H1 (cell line): ENCODE results near the gene CACNA2D3. TPM values are rescaled to one million over a fixed set of nuclear protein-coding genes. Genes with fewer than 3 reads are reported as not detected.

Experiments
- CTCF ChIA-PET: fragments of 300-600 bp; sonication (Branson Sonifier 250); formaldehyde crosslinking; loops from one replicate; lab custom pipeline; 2021; ENCODE audit not compliant: partially characterized antibody; lab: Charles Lee
- POLR2A ChIA-PET: fragments of 300-600 bp; sonication (Branson Sonifier 250); formaldehyde crosslinking; loops from one replicate; lab custom pipeline; 2021; ENCODE audit warnings: inconsistent platforms; ENCODE audit not compliant: partially characterized antibody; lab: Charles Lee
- DNase-seq, 2 experiments: peaks; one replicate each; pipeline versions ENCODE4 v3.0.0 to v3.0.0-alpha.2; 2010 to 2022; ENCODE audit warnings: low spot score in 2 of 2, low read depth in 1 of 2, mixed read lengths in 1 of 2
- FAIRE-seq: peaks from 2 replicates; lab custom pipeline; 2011; peaks lifted over from hg19 to GRCh38; lab: Jason Lieb, UNC
- H2AFZ ChIP-seq: 2 replicates; pipeline ENCODE4 v1.8.1; 2012; ENCODE audit warnings: low read length, inconsistent platforms
- H2AK5ac ChIP-seq: 2 replicates; pipeline ENCODE4 v1.6.1; 2013; ENCODE audit warnings: low read depth, low read length
- H2BK120ac ChIP-seq: replicated peaks from 2 replicates; pipeline ENCODE3; 2013; ENCODE audit warnings: low read depth, low read length, inconsistent platforms
- H2BK12ac ChIP-seq: 2 replicates; pipeline ENCODE4 v1.6.1; 2013; ENCODE audit warnings: low read depth, low read length
- H2BK15ac ChIP-seq: 2 replicates; pipeline ENCODE4 v1.6.1; 2013; ENCODE audit warnings: low read length
- H2BK20ac ChIP-seq: 2 replicates; pipeline ENCODE4 v1.6.1; 2013; ENCODE audit warnings: low read length
- H2BK5ac ChIP-seq: 2 replicates; pipeline ENCODE4 v1.6.1; 2013; ENCODE audit warnings: low read depth, low read length
- H3K14ac ChIP-seq: 2 replicates; pipeline ENCODE4 v1.6.1; 2013; ENCODE audit warnings: inconsistent platforms; ENCODE audit not compliant: insufficient read length
- H3K18ac ChIP-seq: 2 replicates; pipeline ENCODE4 v1.6.1; 2013; ENCODE audit warnings: low read length; ENCODE audit errors: extremely low read depth
- H3K23ac ChIP-seq: 2 replicates; pipeline ENCODE4 v1.6.1; 2013; ENCODE audit warnings: inconsistent platforms; ENCODE audit not compliant: insufficient read length
- H3K23me2 ChIP-seq: 2 replicates; pipeline ENCODE4 v1.6.1; 2013; ENCODE audit warnings: low read depth, low read length
- H3K27ac ChIP-seq: 2 replicates; pipeline ENCODE4 v1.6.1; 2011; ENCODE audit warnings: low read depth, low read length, inconsistent platforms
- H3K27me3 ChIP-seq, 4 experiments: replicated peaks in 1 of 4; 1 replicate in 1 of 4; 2 replicates in 3 of 4; pipeline versions ENCODE4 v1.6.1 to v1.8.1; 2011 to 2013; ENCODE audit warnings: low read length in 3 of 4, mild to moderate bottlenecking in 3 of 4, inconsistent platforms in 2 of 4, mixed read lengths in 2 of 4, moderate library complexity in 1 of 4; ENCODE audit not compliant: control insufficient read depth in 3 of 4, insufficient read depth in 3 of 4; ENCODE audit errors: extremely low read depth in 1 of 4
- H3K36me3 ChIP-seq, 4 experiments: 2 replicates each; pipeline versions ENCODE4 v1.6.1 to v1.8.1; 2011 to 2013; ENCODE audit warnings: mild to moderate bottlenecking in 4 of 4, low read length in 3 of 4, moderate library complexity in 2 of 4, control low read depth in 1 of 4, inconsistent platforms in 1 of 4; ENCODE audit not compliant: insufficient read depth in 4 of 4, control insufficient read depth in 2 of 4
- H3K4ac ChIP-seq: replicated peaks from 2 replicates; pipeline ENCODE3; 2013; ENCODE audit warnings: low read length, low read depth, mixed read lengths, inconsistent platforms; ENCODE audit not compliant: insufficient read length
- H3K4me1 ChIP-seq, 4 experiments: replicated peaks in 1 of 4; 1 replicate in 1 of 4; 2 replicates in 3 of 4; pipeline versions ENCODE4 v1.6.1 to v1.8.1; 2011 to 2013; ENCODE audit warnings: low read length in 3 of 4, inconsistent platforms in 2 of 4, mixed read lengths in 1 of 4; ENCODE audit not compliant: insufficient read depth in 4 of 4, control insufficient read depth in 3 of 4
- H3K4me2 ChIP-seq, 2 experiments: 2 replicates each; pipeline versions ENCODE4 v1.6.1 to v1.8.1; 2011 to 2013; ENCODE audit warnings: low read depth in 2 of 2, low read length in 2 of 2, control low read depth in 1 of 2, inconsistent platforms in 1 of 2, mild to moderate bottlenecking in 1 of 2; ENCODE audit not compliant: insufficient read depth in 1 of 2
- H3K4me3 ChIP-seq, 4 experiments: fragments of 200-600, 300-600 bp in 1 of 4; sonication (generic), shearing (Covaris generic), sonication (Bioruptor Twin) in 1 of 4; 2 replicates each; pipeline versions ENCODE4 v1.5.1 to v1.8.1; 2011 to 2016; ENCODE audit warnings: low read length in 4 of 4, low read depth in 3 of 4, control low read depth in 2 of 4, inconsistent platforms in 2 of 4, mild to moderate bottlenecking in 2 of 4, mixed read lengths in 1 of 4, moderate library complexity in 1 of 4; ENCODE audit not compliant: insufficient read depth in 2 of 4; ENCODE audit errors: extremely low read depth in 1 of 4
- H3K56ac ChIP-seq: replicated peaks from 2 replicates; pipeline ENCODE3; 2013; ENCODE audit warnings: low read depth, mild to moderate bottlenecking, mixed read lengths, low read length, inconsistent platforms; ENCODE audit not compliant: insufficient read length
- H3K79me1 ChIP-seq: 2 replicates; pipeline ENCODE4 v1.6.1; 2013; ENCODE audit warnings: low read depth, low read length, control low read depth
- H3K79me2 ChIP-seq, 2 experiments: 2 replicates each; pipeline versions ENCODE4 v1.6.1 to v1.8.1; 2012 to 2013; ENCODE audit warnings: low read length in 2 of 2, mild to moderate bottlenecking in 2 of 2, inconsistent platforms in 1 of 2; ENCODE audit not compliant: insufficient read depth in 2 of 2, control insufficient read depth in 1 of 2
- H3K9ac ChIP-seq, 4 experiments: replicated peaks in 1 of 4; 1 replicate in 1 of 4; 2 replicates in 3 of 4; pipeline versions ENCODE4 v1.6.1 to v1.8.1; 2011 to 2013; ENCODE audit warnings: low read depth in 3 of 4, low read length in 3 of 4, control low read depth in 2 of 4, mild to moderate bottlenecking in 2 of 4, moderate library complexity in 2 of 4, inconsistent platforms in 1 of 4; ENCODE audit errors: extremely low read depth in 1 of 4
- H3K9me3 ChIP-seq, 2 experiments: 2 replicates each; pipeline versions ENCODE4 v1.6.1 to v1.8.1; 2012 to 2013; ENCODE audit warnings: mild to moderate bottlenecking in 2 of 2, moderate library complexity in 2 of 2, control low read depth in 1 of 2, inconsistent platforms in 1 of 2, low read depth in 1 of 2, low read length in 1 of 2, mixed read lengths in 1 of 2; ENCODE audit not compliant: insufficient read depth in 2 of 2
- H4K20me1 ChIP-seq, 2 experiments: replicated peaks in 1 of 2; 2 replicates each; pipeline versions ENCODE3 to v1.8.1; 2011 to 2013; ENCODE audit warnings: inconsistent platforms in 2 of 2, low read length in 2 of 2, mild to moderate bottlenecking in 1 of 2; ENCODE audit not compliant: insufficient read depth in 2 of 2, control insufficient read depth in 1 of 2
- H4K5ac ChIP-seq: 2 replicates; pipeline ENCODE4 v1.6.1; 2013; ENCODE audit warnings: low read length, low read depth, mixed read lengths, inconsistent platforms; ENCODE audit not compliant: insufficient read length
- H4K8ac ChIP-seq: 2 replicates; pipeline ENCODE4 v1.8.0; 2013; ENCODE audit warnings: mild to moderate bottlenecking, moderate library complexity, low read length, inconsistent platforms; ENCODE audit not compliant: insufficient read depth; ENCODE audit errors: extremely low read depth
- H4K91ac ChIP-seq: replicated peaks from 2 replicates; pipeline ENCODE3; 2013; ENCODE audit warnings: low read length, mixed read lengths, inconsistent platforms; ENCODE audit not compliant: insufficient read length
- ASH2L ChIP-seq: fragments of 200-600, 300-600 bp; sonication (generic); IDR thresholded peaks from one replicate; pipeline ENCODE4 v1.7.1; 2017; ENCODE audit warnings: low read length
- BRCA1 ChIP-seq: IDR thresholded peaks from 2 replicates; pipeline ENCODE4 v1.6.1; 2012; ENCODE audit warnings: low read depth, low read length, improper control_type of control experiment
- CBX8 ChIP-seq: fragments of 300-800, 300-1000 bp; sonication (generic); IDR thresholded peaks from 2 replicates; pipeline ENCODE4 v1.7.1; 2016; ENCODE audit warnings: low read depth, low read length, borderline replicate concordance
- CHD2 ChIP-seq: IDR thresholded peaks from 2 replicates; pipeline ENCODE4 v1.6.1; 2012; ENCODE audit warnings: low read length, improper control_type of control experiment
- EGR1 ChIP-seq: IDR thresholded peaks from 2 replicates; pipeline ENCODE4 v1.6.1; 2011; ENCODE audit warnings: low read depth, low read length, borderline replicate concordance
- FOSL1 ChIP-seq: IDR thresholded peaks from 2 replicates; pipeline ENCODE4 v1.6.1; 2011; ENCODE audit warnings: mild to moderate bottlenecking, low read depth, low read length, moderate library complexity; ENCODE audit not compliant: insufficient read depth
- JUN ChIP-seq: IDR thresholded peaks from 2 replicates; pipeline ENCODE4 v1.6.1; 2011; ENCODE audit warnings: low read depth, mild to moderate bottlenecking, improper control_type of control experiment, low read length
- NRF1 ChIP-seq: IDR thresholded peaks from 2 replicates; pipeline ENCODE4 v1.6.1; 2011; ENCODE audit warnings: mild to moderate bottlenecking, low read depth, low read length, improper control_type of control experiment
- POLR2A ChIP-seq, 2 experiments: IDR thresholded peaks; 1 replicate in 1 of 2; 2 replicates in 1 of 2; pipeline ENCODE4 v1.6.1; 2011; ENCODE audit warnings: low read depth in 2 of 2, low read length in 2 of 2, mild to moderate bottlenecking in 2 of 2; ENCODE audit errors: control extremely low read depth in 1 of 2
- POLR2AphosphoS5 ChIP-seq: IDR thresholded peaks from 2 replicates; pipeline ENCODE4 v1.6.1; 2011; ENCODE audit warnings: low read depth, low read length
- POU5F1 ChIP-seq: IDR thresholded peaks from 2 replicates; pipeline ENCODE4 v1.6.1; 2011; ENCODE audit warnings: low read depth, mild to moderate bottlenecking, low read length, moderate library complexity
- RNF2 ChIP-seq: fragments of 200-900, 300-1000 bp; sonication (generic); IDR thresholded peaks from 2 replicates; pipeline ENCODE4 v1.7.1; 2016; ENCODE audit warnings: borderline replicate concordance, low read depth, mild to moderate bottlenecking, antibody characterized with exemption, low read length; ENCODE audit not compliant: poor library complexity, severe bottlenecking; ENCODE audit errors: missing control alignments
- SIRT6 ChIP-seq: IDR thresholded peaks from one replicate; pipeline ENCODE4 v1.7.1; 2012; ENCODE audit warnings: low read length, inconsistent platforms
- SIX5 ChIP-seq: IDR thresholded peaks from 2 replicates; pipeline ENCODE4 v1.6.1; 2011; ENCODE audit warnings: mild to moderate bottlenecking, low read depth, low read length
- TCF12 ChIP-seq: IDR thresholded peaks from 2 replicates; pipeline ENCODE4 v1.6.1; 2011; ENCODE audit warnings: low read depth, mild to moderate bottlenecking, low read length
- WGBS, 2 experiments: shearing (Covaris generic) in 1 of 2; methylation state at CpG; one replicate each; pipeline versions ENCODE4 v1.1.6 to v1.1.7; 2013 to 2015; ENCODE audit warnings: low lambda C conversion rate in 2 of 2, mixed read lengths in 2 of 2, inconsistent platforms in 1 of 2, low coverage in 1 of 2, missing lambda C conversion rate in 1 of 2; ENCODE audit not compliant: insufficient replicate concordance in 2 of 2, insufficient coverage in 1 of 2, insufficient read length in 1 of 2; ENCODE audit errors: extremely low coverage in 1 of 2, missing lambda C conversion rate in 1 of 2; 5-methylcytosine and 5-hydroxymethylcytosine counted together
- polyA plus RNA-seq, 7 experiments: library from polyadenylated mRNA; depleted of rRNA in 3 of 7; stranded (reverse) in 5 of 7; unstranded in 2 of 7; fragments of >200 nt in 5 of 7; fragments of 200-250 nt in 2 of 7; gene quantifications; 1 replicate in 5 of 7; 2 replicates in 1 of 7; 4 replicates in 1 of 7; pipeline versions ENCODE4 v1.2.1 to v1.2.3, GENCODE V29; 2011 to 2013; ENCODE audit warnings: missing spikeins in 2 of 7, mixed read lengths in 2 of 7
- total RNA-seq: library from RNA; stranded (reverse); fragmentation: NEBNext Ultra II Directional; extraction: Animal tissue kit (Norgen Biotek cat#: 25700); gene quantifications from 2 replicates; pipeline ENCODE4 v1.2.1, GENCODE V29; 2021
- TF ChIP-seq, protein P1 (sequence below): IDR thresholded peaks from 2 replicates; pipeline ENCODE4 v1.6.1; 2012; ENCODE audit warnings: inconsistent platforms

The CACNA2D3 gene
- total and polyA plus RNA-seq, 2 of the 8 experiments (the other 6 are each of a cell fraction or from before 2014, with no cell fraction given): 1.5 to 1.8 TPM

DNA sequence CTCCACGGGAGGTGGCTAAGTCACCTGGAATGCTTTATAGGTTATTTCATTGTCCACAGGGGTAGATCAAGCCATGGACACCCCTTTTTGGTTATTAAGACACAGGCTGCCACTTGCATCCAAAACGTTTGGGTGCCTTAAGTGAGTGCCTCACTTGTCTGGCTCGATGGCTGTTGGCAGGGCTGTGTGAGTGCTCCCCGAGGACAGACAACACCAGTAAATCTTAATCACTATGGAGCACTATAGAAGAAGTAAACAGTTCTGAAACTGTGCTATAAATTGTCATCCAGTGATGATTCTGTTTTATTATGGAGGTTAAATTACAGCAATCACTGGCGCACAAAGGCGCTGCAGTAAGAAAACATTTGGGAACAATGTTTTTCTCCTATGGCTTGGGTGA lies 215.5 kb downstream of the CACNA2D3 start:
- Histone ChIP-seq H4K91ac (no peak overlapping the region), H2BK12ac (no peak overlapping the region), H3K27me3 (no peaks in the 10 kb centered on the region; a peak in 1 of 7 replicates), H3K9ac (no peak overlapping the region), H3K4me1 (no peaks in the 10 kb centered on the region), H2AFZ (no peak overlapping the region), H3K9me3 (no peaks in the 10 kb centered on the region), H3K4me3 (no peak overlapping the region), H4K5ac (no peak overlapping the region), H3K4me2 (no peak overlapping the region), H2BK20ac (no peak overlapping the region), H4K8ac (no peak overlapping the region), H3K23me2 (no peaks in the 10 kb centered on the region; the same call in 1 of the 2 replicates), H3K79me2 (no peaks in the 10 kb centered on the region), H2AK5ac (no peak overlapping the region), H3K23ac (no peak overlapping the region)
- no peak for FAIRE-seq
- no peak for DNase-seq
- TF ChIP-seq BRCA1 (no peak), TCF12 (no peak), RNF2 (no peak), ASH2L (no peak), CBX8 (no peak), POU5F1 (no peak), CHD2 (no peak), POLR2A (IDR thresholded peaks at IDR 0.05; ENCODE audit: control extremely low read depth in 1 of 2, low read depth in 2 of 2, low read length in 2 of 2) (no peak), FOSL1 (no peak), EGR1 (no peak), SIRT6 (no peak), NRF1 (no peak), SIX5 (no peak), POLR2AphosphoS5 (no peak), JUN (no peak)
- TF ChIP-seq, protein P1, sequence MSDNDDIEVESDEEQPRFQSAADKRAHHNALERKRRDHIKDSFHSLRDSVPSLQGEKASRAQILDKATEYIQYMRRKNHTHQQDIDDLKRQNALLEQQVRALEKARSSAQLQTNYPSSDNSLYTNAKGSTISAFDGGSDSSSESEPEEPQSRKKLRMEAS: no peak
- TF ChIP-seq, all 59 proteins: peak for 0
- H2BK120ac ChIP-seq: no peak overlapping the region
- CTCF ChIA-PET: interaction anchor here (0.6 to 1.0 kb wide), 2 partner anchors 22 to 222 kb away, joined by 3 to 4 read pairs; no protein-coding TSS in a partner anchor
- H3K14ac ChIP-seq: no peak overlapping the region
- no peak overlapping the region for H2BK5ac ChIP-seq
- H2BK15ac ChIP-seq: no peak overlapping the region
- H3K27ac ChIP-seq: no peak overlapping the region
- POLR2A ChIA-PET: no interaction called here
- 72% methylated on average over 6 of the region's 6 CpGs; no CpG with 5 or more reads in 1 of the 2 experiments for whole genome bisulfite sequencing, 2 experiments
- H3K18ac ChIP-seq: no peak overlapping the region
- H4K20me1 ChIP-seq: peaks cover 0 to 1% of the 10 kb centered on the region in 2 experiments
- no peaks in the 10 kb centered on the region for H3K79me1 ChIP-seq
- no peaks in the 10 kb centered on the region for H3K36me3 ChIP-seq
- H3K56ac ChIP-seq: no peak overlapping the region
- H3K4ac ChIP-seq: no peak overlapping the region
